MM.1S (cell line): Measurements from ENCODE around the gene CLPTM1L.

Experiments
- CTCF ChIP-seq: fragments of 300-600 bp; sonication (generic); IDR thresholded peaks from 2 replicates; pipeline ENCODE4 v1.5.1; 2016; ENCODE audit warnings: antibody characterized with exemption, low read length, mixed read lengths
- EZH2 ChIP-seq: fragments of 300-600 bp; sonication (generic); optimal IDR thresholded peaks from 2 replicates; pipeline ENCODE3; 2017; ENCODE audit warnings: low read depth, mild to moderate bottlenecking, antibody characterized with exemption, low read length, mixed read lengths
- EZH2phosphoT487 ChIP-seq: fragments of 300-600 bp; sonication (generic); IDR thresholded peaks from 2 replicates; pipeline ENCODE4 v1.6.1; 2018; ENCODE audit warnings: antibody characterized with exemption, low read length

- TF ChIP-seq EZH2 = no peak
- no peak for TF ChIP-seq CTCF
- TF ChIP-seq EZH2phosphoT487 = no peak
Measured at GRCh38 chr5:1363160-1363559, 18.3 kb upstream of the CLPTM1L start.
